HG03175 (cell line): Measurements from ENCODE around the gene ZNF584.
"Not testable (repeated sequence)": the region's sequence is repeated elsewhere in the genome, so short reads cannot be mapped to it uniquely, and the experiment has no call there.

Source experiments
- ATAC-seq: cut with Tn5 transposase; IDR thresholded peaks from one replicate; pipeline ENCODE4 v1.9.1; 2021; ENCODE audit warnings: mild to moderate bottlenecking, moderate library complexity; ENCODE audit not compliant: unreplicated experiment

ZNF584 gene

DNA sequence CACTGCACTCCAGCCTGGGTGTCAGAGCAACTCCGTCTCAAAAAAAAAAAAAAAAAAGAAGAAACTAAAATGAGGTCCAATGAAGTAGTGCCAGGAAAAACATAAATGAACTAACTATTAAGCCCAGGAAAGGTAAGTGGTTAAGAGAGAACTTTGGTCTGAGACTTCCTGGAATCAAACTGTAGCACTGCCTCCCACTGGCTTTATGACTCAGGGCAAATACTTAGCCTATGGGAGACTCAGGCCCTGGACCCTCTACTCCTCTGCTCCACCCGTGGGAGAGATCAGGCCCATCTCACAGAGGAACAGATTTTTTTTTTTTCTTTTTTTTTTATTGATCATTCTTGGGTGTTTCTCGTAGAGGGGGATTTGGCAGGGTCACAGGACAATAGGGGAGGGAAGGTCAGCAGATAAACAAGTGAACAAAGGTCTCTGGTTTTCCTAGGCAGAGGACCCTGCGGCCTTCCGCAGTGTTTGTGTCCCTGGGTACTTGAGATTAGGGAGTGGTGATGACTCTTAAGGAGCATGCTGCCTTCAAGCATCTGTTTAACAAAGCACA lies 4.5 kb upstream of the ZNF584 start:
- not testable (repeated sequence) for ATAC-seq

- no peak for ATAC-seq
These were observed 1.4 kb upstream of the ZNF584 start for GRCh38 chr19:58406818-58407657.

DNA sequence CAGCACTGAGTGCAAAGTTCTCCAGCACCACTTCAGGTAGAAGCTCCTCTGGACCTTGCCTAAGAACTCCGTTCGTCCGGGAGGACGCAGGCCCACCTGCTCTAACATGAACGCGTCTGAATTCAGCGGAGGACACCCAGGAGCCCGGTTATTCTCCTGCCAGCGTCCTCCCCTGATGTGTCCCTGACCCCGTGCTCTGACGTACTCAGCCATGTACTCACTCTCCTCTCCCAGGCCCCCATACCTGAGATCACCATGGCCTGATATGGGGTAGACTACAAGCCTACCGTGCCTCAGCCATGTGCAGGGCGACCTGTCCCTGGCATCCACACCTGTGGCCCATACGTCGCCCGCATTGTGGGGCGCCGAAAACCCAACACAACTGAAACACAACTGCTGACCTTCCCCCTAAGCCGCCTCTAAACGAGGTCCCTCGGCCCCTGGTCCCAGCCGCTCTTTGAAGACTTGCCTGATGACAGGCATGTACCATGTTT lies 744 bp upstream of the ZNF584 start:
- no peak for ATAC-seq

DNA sequence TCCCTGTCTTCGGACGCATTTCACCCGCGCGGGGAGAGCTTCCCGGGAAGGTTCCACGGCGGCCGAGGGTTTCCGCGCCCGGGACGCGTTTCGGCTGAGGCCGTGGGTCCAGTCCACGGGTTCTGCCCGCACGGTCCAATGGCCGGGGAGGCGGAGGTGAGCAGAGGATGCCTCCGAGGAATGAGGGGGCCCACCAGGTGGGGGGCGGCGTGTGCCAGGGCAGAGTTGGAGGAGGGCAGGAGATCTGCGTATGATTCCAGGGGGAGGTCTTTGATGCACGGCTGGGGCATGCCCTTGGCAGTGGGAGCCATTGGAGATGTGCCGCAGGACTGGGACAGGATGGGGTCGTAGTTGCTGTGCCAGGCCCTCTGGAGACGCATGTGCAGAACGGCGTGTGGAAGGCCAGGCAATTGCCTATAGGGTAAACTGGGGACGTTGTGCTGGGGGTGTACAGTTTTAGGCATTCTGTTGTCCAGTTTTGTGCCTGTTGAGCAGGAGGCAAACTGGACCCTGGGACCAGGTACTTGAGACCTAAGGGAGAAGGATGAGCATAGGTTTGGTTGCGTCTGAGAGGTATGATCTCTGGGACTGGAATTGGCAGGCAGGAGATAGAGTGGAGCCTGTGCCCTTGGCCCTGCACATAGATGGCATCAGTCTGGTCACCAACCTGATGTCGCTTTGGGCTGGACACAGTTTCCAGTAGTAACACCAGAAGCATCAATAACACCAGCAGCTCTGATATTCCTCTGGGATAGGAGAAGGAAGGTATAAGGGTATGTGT lies 751 bp downstream of the ZNF584 start:
- no peak for ATAC-seq

GRCh38 chr19:58416604-58417003 lies 8.2 kb downstream of the ZNF584 start:
- no peak for ATAC-seq

DNA sequence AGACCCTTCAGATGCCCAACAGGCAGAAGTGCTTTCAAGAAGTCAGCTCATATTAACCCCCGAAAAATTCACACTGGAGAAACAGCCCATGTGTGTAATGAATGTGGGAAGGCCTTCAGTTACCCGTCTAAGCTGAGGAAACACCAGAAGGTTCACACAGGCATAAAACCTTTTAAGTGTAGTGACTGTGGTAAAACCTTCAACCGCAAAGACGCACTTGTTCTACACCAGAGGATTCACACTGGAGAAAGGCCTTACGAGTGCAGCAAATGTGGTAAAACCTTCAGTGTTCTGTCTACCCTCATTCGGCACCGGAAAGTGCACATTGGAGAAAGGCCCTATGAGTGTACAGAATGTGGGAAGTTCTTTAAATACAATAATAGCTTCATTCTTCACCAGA lies 8.6 kb downstream of the ZNF584 start:
- no peak for ATAC-seq

DNA sequence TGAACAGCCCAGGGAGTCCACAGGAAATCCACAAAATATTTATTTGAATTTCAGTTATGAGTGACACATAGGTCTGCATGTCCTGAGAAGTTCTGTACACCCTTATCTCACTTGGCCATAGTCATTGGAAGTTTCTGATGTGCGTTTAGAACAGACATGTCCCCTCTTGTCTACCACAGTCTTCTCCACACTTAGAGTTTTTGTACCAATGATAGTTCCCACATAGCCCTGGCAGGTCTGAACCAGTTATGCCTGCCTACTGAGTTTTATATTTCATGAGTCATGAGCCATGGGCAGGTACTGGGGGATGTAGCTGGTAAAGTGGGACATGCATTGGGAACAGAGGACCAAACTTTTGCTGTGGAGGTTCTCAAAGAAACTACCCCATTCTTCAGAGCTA lies 20.2 kb downstream of the ZNF584 start:
- ATAC-seq, result no peak

DNA sequence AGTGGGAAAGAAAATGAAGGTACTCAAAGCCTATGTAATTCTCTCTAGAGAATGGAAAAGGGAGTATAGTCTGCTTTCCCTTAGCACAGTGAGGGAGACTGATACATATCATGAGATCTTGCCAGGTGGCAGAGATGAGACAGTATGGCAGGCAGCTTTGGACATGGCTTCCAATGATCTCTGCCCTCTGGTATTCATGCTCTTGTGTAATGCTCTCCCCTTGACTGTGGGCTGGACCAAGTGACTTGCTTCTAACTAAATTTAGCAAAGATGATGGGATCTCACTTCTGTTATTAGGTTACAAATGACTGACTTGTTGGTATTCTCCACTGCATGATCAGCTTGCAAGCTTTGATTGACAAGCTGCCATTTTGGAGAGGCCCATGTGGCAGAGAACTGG lies 21.3 kb downstream of the ZNF584 start:
- ATAC-seq, result no peak

DNA sequence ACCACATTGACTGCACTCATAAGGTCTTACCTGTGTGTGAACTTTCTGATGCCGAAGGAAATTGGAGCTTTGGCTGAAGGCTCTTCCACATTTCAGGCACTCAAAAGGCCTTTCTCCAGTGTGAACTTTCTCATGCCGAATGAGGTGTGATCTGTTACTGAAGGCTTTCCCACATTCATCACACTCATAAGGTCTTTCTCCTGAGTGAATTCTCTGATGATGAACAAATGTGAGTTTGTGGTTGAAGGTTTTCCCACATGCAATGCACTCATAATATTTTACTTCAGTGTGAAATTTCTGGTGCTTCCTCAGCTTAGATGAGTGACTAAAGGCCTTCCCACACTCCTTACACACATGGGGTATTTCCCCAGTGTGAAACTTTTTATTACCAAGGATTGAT lies 25.8 kb downstream of the ZNF584 start:
- ATAC-seq, result no peak

GRCh38 chr19:58439576-58440554 lies 31.4 kb downstream of the ZNF584 start, which contains the start of gene ZNF132:
TSS of gene ZNF132 (minus strand) at chr19:58440153. CDS start at chr19:58439821, 332 bp downstream.
- peak; percentile 95 for ATAC-seq

DNA sequence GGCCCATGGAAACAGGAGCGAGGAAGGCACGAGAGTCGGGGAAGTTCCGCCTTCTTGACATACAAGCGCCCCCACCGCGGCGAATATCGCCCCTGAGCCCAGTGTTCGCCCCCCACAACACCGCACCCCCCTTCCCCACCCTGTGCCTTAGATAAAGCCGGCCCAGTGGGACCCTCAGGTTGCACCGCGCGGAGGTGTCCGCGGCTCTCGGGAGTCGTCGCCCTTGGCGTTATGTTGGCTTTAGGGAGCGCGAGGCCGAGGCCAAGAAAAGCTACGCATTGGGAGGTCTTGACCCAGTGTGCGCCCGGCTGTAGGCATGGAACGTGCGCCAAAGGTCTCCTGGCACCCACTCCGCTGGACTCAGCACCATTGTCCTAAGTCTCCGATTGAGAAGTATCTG lies 32.1 kb downstream of the ZNF584 start:
- no peak for ATAC-seq

DNA sequence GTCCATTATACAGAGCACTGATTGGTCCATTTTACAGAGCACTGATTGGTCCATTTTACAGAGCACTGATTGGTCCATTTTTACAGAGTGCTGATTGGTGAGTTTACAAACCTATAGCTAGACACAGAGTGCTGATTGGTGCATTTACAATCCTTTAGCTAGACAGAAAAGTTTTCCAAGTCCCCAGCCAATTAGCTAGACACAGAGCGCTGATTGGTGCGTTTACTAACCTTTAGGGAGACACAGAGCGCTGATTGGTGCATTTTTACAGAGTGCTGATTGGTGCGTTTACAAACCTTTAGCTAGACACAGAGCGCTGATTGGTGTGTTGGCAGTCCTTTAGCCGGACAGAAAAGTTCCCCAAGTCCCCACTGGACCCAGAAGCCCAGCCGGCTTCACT lies 34.5 kb downstream of the ZNF584 start:
- not testable (repeated sequence) for ATAC-seq

- ATAC-seq, result not testable (repeated sequence)
These were observed 40.4 kb downstream of the ZNF584 start for GRCh38 chr19:58448860-58449259.

GRCh38 chr19:58449980-58450379 lies 41.5 kb downstream of the ZNF584 start:
- not testable (repeated sequence) for ATAC-seq

DNA sequence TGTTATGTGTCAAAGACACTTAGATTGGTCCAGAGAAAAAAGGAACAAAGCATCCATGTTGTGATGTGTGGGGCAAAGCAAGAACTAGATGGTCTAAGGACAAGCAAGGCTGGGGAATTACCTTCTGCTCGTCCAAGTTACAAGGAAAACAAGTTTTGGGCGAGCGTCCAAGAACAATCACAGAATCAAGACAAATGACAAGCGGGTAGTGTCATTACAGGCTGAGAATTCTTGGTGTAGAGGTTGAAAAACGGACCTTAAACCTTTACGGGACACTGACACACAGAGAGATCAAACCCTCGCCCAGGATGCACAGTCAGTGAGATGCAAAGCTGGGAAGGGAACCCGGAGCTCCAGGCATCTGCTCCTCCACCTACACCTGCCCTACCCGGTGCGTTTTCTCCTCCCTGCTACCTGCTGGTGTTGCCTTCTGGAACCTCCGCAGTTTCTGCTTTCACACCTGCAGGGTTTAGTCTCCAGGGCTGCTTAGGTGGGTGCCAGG lies 42.5 kb downstream of the ZNF584 start:
- ATAC-seq, result peak; percentile 17

GRCh38 chr19:58451358-58452101 lies 43.1 kb downstream of the ZNF584 start, which contains the start of gene ZNF324B:
TSS of gene ZNF324B (plus strand) at chr19:58451622. CDS start at chr19:58453702, 2,080 bp downstream.
- ATAC-seq, result peak; percentile 94

GRCh38 chr19:58453743-58454142 lies 45.3 kb downstream of the ZNF584 start:
- no peak for ATAC-seq

DNA sequence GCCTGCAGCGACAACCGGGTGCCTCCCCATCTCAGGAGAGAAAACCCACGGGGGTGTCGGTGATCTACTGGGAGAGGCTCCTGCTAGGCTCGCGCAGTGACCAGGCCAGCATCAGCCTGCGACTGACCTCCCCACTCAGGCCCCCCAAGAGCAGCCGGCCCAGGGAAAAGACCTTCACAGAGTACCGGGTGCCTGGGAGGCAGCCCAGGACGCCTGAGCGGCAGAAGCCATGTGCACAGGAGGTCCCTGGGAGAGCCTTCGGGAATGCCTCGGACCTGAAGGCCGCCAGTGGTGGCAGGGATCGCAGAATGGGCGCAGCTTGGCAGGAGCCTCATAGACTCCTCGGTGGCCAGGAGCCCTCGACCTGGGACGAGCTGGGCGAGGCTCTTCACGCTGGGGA lies 46.9 kb downstream of the ZNF584 start:
- no peak for ATAC-seq

GRCh38 chr19:58456111-58456510 lies 47.7 kb downstream of the ZNF584 start:
- no peak for ATAC-seq
